Sigmoid colon (tissue), 7 donors: ENCODE measurements around the gene UCN2. TPM values are rescaled to one million over a fixed set of nuclear protein-coding genes. Genes with fewer than 3 reads are reported as not detected.

Source experiments
- DNase-seq: peaks from one replicate; pipeline ENCODE4 v3.0.0-alpha.2; 2019
- H3K27ac ChIP-seq, 4 donors: fragments of 200-600 bp; sonication (generic); one replicate each; pipeline ENCODE4 v1.5.1; 2016 to 2019; ENCODE audit warnings: mild to moderate bottlenecking in 1 of 4
- H3K27me3 ChIP-seq, 3 donors: fragments of 200-600 bp; sonication (generic); one replicate each; pipeline ENCODE4 v1.5.1; 2019; ENCODE audit warnings: mild to moderate bottlenecking in 1 of 3
- H3K36me3 ChIP-seq, 4 donors: fragments of 200-600 bp; sonication (generic); one replicate each; pipeline ENCODE4 v1.5.1; 2016 to 2019
- H3K4me1 ChIP-seq, 4 donors: fragments of 200-600 bp; sonication (generic); one replicate each; pipeline ENCODE4 v1.5.1; 2017 to 2019
- H3K4me3 ChIP-seq, 4 donors: fragments of 200-600 bp; sonication (generic); one replicate each; pipeline ENCODE4 v1.5.1; 2017 to 2019; ENCODE audit warnings: mild to moderate bottlenecking in 2 of 4, moderate library complexity in 1 of 4
- H3K9me3 ChIP-seq, 4 donors: fragments of 200-600 bp in 3 of 4; sonication (generic) in 3 of 4; one replicate each; pipeline versions ENCODE4 v1.5.1 to v1.6.1; 2013 to 2019
- EP300 ChIP-seq, 4 donors: sonication (generic); formaldehyde crosslinking; IDR thresholded peaks; one replicate each; pipeline ENCODE4 v1.6.1; 2017; ENCODE audit warnings: antibody characterized with exemption in 4 of 4
- POLR2A ChIP-seq, 2 donors: fragments of 450-650 bp; IDR thresholded peaks; one replicate each; pipeline ENCODE4 v1.6.1; 2016; ENCODE audit warnings: antibody characterized with exemption in 2 of 2, mild to moderate bottlenecking in 2 of 2, moderate library complexity in 2 of 2
- POLR2AphosphoS5 ChIP-seq, 4 donors: sonication (generic); formaldehyde crosslinking; IDR thresholded peaks; one replicate each; pipeline ENCODE4 v1.6.1; 2017; ENCODE audit warnings: antibody characterized with exemption in 4 of 4
- WGBS, 2 donors: extraction: QIAGEN DNeasy Blood & Tissue Kit; methylation state at CpG; one replicate each; pipeline ENCODE4 v1.1.7; 2013; 5-methylcytosine and 5-hydroxymethylcytosine counted together
- intact Hi-C: fragments of 100-400 bp; cut with DNase I; formaldehyde crosslinking; loops from one replicate; pipeline ENCODE4 v1.15.1; 2023
- polyA plus RNA-seq, 3 donors: library from polyadenylated mRNA; stranded (reverse); fragments of 200-250 nt; gene quantifications; one replicate each; pipeline ENCODE4 v1.2.3, GENCODE V29; 2013
- total RNA-seq, 4 donors: library from RNA; depleted of rRNA; stranded (reverse); fragments of >200 nt; gene quantifications; one replicate each; pipeline ENCODE4 v1.1.0, GENCODE V29; 2016
- TF ChIP-seq, protein P1 (sequence below), 4 experiments: fragments of 450-650 bp in 3 of 4; fragments of 200-600 bp in 1 of 4; IDR thresholded peaks; one replicate each; pipeline ENCODE4 v1.5.1; 2016 to 2019; ENCODE audit warnings: antibody characterized with exemption in 4 of 4, mild to moderate bottlenecking in 3 of 4, moderate library complexity in 2 of 4
- donor health status: healthy with polysubstance abuse.
- donor health status: Bipolar disorder and iron deficiency.
- donor health status: healthy.

UCN2 gene
- total and polyA plus RNA-seq, 7 donors: 0.10 TPM; not detected in 6

DNA sequence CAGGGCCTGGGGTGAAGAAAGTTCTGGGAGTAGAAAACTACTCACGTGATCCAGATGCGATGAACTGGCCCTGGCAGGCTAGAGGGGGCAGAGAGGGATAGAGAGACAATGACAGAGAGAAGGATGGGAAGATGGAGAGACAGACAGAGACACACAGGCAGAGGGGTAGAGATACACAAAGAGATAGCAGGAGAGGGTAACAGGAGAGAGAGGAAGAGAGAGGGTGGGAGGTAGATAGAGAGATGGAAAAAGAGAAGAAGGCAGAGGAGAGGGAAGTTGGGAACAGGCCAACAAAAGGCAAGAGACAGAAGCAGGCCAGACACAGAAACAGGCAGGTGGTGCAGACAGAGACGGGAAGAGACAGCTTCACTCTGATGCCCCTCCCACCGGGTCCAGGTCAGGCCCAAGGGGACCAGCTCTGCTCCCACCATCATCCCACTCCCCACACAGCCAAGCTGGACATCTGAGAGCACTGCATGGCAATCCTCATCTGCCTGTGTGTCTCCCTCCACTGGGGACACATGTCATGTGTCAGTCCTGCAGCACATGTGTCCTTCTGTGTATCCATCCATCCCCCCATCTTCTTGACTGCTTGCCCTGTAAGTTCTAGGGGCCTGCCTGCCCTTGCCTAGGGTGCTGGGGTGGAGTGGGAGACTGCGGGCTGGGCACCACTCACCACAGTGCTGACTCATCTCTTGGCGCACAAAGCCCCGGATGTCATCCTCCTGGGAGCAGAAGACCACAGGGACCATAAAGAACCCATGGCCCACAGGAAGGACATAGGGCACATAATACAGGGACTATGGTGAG lies 2.2 kb upstream of the UCN2 start:
- no peak overlapping the region for H3K27ac ChIP-seq
- 63 to 65% methylated on average over 7 of the region's 7 CpGs for WGBS, 2 donors
- H3K4me3 ChIP-seq: no peak overlapping the region
- intact Hi-C loops: no loop called here
- H3K4me1 ChIP-seq: peaks cover 0 to 11% (median 8%) of the 10 kb centered on the region in 4 donors
- DNase-seq: no peak
- H3K27me3 ChIP-seq: no peaks in the 10 kb centered on the region
- H3K36me3 ChIP-seq: no peaks in the 10 kb centered on the region
- TF ChIP-seq POLR2A (IDR thresholded peaks at IDR 0.05) (no peak), EP300 (IDR thresholded peaks at IDR 0.05) (no peak)
- TF ChIP-seq, protein P1, sequence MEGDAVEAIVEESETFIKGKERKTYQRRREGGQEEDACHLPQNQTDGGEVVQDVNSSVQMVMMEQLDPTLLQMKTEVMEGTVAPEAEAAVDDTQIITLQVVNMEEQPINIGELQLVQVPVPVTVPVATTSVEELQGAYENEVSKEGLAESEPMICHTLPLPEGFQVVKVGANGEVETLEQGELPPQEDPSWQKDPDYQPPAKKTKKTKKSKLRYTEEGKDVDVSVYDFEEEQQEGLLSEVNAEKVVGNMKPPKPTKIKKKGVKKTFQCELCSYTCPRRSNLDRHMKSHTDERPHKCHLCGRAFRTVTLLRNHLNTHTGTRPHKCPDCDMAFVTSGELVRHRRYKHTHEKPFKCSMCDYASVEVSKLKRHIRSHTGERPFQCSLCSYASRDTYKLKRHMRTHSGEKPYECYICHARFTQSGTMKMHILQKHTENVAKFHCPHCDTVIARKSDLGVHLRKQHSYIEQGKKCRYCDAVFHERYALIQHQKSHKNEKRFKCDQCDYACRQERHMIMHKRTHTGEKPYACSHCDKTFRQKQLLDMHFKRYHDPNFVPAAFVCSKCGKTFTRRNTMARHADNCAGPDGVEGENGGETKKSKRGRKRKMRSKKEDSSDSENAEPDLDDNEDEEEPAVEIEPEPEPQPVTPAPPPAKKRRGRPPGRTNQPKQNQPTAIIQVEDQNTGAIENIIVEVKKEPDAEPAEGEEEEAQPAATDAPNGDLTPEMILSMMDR (IDR thresholded peaks at IDR 0.05): no peak
- no peaks in the 10 kb centered on the region for H3K9me3 ChIP-seq

DNA sequence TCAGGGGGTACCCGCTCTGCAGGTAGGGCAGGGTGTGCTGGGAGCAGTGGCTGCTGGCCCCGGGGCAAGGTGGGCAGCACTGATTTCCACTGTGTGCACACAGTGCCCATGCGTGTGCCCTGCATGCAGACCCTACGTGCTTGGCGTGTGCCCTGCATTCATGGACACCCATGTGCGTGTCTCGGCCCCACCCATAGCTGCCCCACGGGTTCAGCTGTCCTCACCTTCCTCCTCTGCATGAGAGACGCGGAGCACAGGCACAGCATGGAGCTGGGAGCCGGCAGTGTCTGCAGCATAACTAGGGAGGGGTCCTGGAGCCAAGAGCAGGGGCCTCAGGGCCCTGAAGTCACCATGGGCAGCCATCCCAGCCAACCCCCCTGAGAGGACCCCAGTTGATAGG lies 1.6 kb upstream of the UCN2 start:
- intact Hi-C loops: no loop called here
- TF ChIP-seq EP300 (IDR thresholded peaks at IDR 0.05): no peak
- TF ChIP-seq, protein P1 (IDR thresholded peaks at IDR 0.05): no peak
- no peak for TF ChIP-seq POLR2A (IDR thresholded peaks at IDR 0.05)
- TF ChIP-seq POLR2AphosphoS5 (IDR thresholded peaks at IDR 0.05): no peak
- Histone ChIP-seq H3K27me3 (no peaks in the 10 kb centered on the region), H3K36me3 (no peaks in the 10 kb centered on the region), H3K9me3 (no peaks in the 10 kb centered on the region), H3K4me3 (no peak overlapping the region), H3K4me1 (peaks cover 0 to 17% (median 14%) of the 10 kb centered on the region in 4 donors), H3K27ac (no peak overlapping the region)
- 88 to 90% methylated on average over 11 of the region's 11 CpGs for WGBS, 2 donors
- no peak for DNase-seq

DNA sequence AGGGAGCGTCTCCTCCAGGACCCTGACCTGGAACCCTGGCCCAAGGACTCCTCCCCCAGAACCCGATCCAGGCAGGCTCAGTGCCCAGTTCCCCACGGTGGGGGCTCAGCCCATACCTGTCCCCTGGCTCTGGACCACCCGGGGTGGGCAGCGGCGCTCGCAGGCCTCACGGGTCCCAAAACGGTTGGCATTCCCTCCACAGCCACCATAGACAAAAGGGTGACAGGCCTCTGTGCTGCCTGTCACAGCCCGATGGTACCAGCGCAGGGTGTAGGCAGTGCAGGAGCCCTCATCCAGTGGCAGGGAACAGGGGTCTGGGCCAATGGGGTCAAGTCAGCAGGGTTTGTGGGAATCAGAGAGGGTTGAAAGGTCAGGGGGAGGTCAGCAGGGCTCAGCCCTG lies 1.1 kb upstream of the UCN2 start:
- H3K36me3 ChIP-seq: no peaks in the 10 kb centered on the region
- H3K27ac ChIP-seq: no peak overlapping the region
- no peaks in the 10 kb centered on the region for H3K9me3 ChIP-seq
- TF ChIP-seq POLR2AphosphoS5 (IDR thresholded peaks at IDR 0.05) (no peak), EP300 (IDR thresholded peaks at IDR 0.05) (no peak)
- TF ChIP-seq, protein P1 (IDR thresholded peaks at IDR 0.05): no peak
- H3K4me1 ChIP-seq: peaks cover 0 to 22% (median 19%) of the 10 kb centered on the region in 4 donors
- no peak for DNase-seq
- intact Hi-C loops: no loop called here
- H3K4me3 ChIP-seq: no peak overlapping the region
- H3K27me3 ChIP-seq: no peaks in the 10 kb centered on the region
- 89 to 92% methylated on average over 11 of the region's 11 CpGs for WGBS, 2 donors

DNA sequence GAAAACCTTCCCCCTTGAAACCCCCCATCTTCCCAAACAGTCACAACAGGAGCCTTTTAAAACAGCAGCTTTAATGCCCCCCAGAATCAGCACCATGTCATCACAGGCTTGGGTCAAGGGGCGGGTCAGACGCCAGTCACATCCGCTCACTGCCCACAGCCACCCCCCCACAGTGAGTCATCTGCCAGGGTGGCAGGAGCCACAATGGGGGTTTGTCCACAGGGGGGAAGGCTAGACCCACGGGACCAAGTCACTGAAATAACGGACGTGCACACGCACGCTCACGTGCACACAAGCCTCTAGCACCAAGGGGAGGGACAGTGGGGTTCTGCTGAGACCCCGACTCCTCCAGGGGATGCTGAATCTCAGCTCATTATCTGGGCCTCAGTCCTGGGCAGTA lies 441 bp upstream of the UCN2 start:
- peak; percentile 76 for DNase-seq
- no peaks in the 10 kb centered on the region for H3K27me3 ChIP-seq
- 77 to 79% methylated on average over 10 of the region's 10 CpGs for WGBS, 2 donors
- peaks cover 0 to 27% (median 22%) of the 10 kb centered on the region in 4 donors for H3K4me1 ChIP-seq
- TF ChIP-seq EP300 (IDR thresholded peaks at IDR 0.05) (no peak), POLR2A (IDR thresholded peaks at IDR 0.05) (no peak), POLR2AphosphoS5 (IDR thresholded peaks at IDR 0.05) (no peak)
- TF ChIP-seq, protein P1 (IDR thresholded peaks at IDR 0.05): no peak
- no peaks in the 10 kb centered on the region for H3K36me3 ChIP-seq
- intact Hi-C loops: no loop called here
- H3K9me3 ChIP-seq: no peaks in the 10 kb centered on the region
- H3K27ac ChIP-seq: no peak overlapping the region
- H3K4me3 ChIP-seq: no peak overlapping the region
